Skin epidermis (tissue), 12 donors: ENCODE data around the gene MRPL20.
A peak's percentile ranks its signal among the peaks of the same experiment; 100 is the strongest.
"Not testable (repeated sequence)": the region's sequence is repeated elsewhere in the genome, so short reads cannot be mapped to it uniquely, and the experiment has no call there.

ENCODE experiments used
- H3K27ac ChIP-seq, 21 experiments: fragments of 200-600 bp; sonication (generic) in 11 of 21; one replicate each; pipeline ENCODE4 v1.5.0; 2020; ENCODE audit warnings: mild to moderate bottlenecking in 3 of 21, inconsistent platforms in 2 of 21, moderate library complexity in 2 of 21
- H3K4me3 ChIP-seq, 7 experiments: fragments of 200-600 bp; sonication (generic) in 2 of 7; one replicate each; pipeline ENCODE4 v1.5.0; 2020; ENCODE audit warnings: inconsistent platforms in 2 of 7, mild to moderate bottlenecking in 2 of 7, moderate library complexity in 1 of 7

Gene MRPL20

GRCh38 chr1:1406821-1407635 is at the start of gene MRPL20:
TSS of gene MRPL20 (minus strand) at chr1:1407293. CDS start at chr1:1407217, 76 bp downstream.
- Histone ChIP-seq H3K27ac (peak within 1 kb of the TSS; percentile 84 to 97 (median 90)), H3K4me3 (peak within 1 kb of the TSS; percentile 81 to 100 (median 94))

- not testable (repeated sequence) for H3K27ac ChIP-seq, H3K4me3 ChIP-seq
Measured at GRCh38 chr1:1456683-1457255, 49.7 kb upstream of the MRPL20 start.

GRCh38 chr1:1455934-1456333 is 48.8 kb upstream of the MRPL20 start:
- H3K27ac ChIP-seq, H3K4me3 ChIP-seq: not testable (repeated sequence)

- Histone ChIP-seq H3K4me3 (no peak overlapping the region), H3K27ac (no peak overlapping the region)
Measured at GRCh38 chr1:1455366-1455884, 48.3 kb upstream of the MRPL20 start.

GRCh38 chr1:1454286-1455056 is 47.4 kb upstream of the MRPL20 start:
- H3K4me3 ChIP-seq, H3K27ac ChIP-seq: not testable (repeated sequence)

GRCh38 chr1:1452882-1453281 is 45.8 kb upstream of the MRPL20 start:
- no peak overlapping the region for H3K4me3 ChIP-seq

GRCh38 chr1:1452365-1452739 is 45.3 kb upstream of the MRPL20 start:
- not testable (repeated sequence) for H3K4me3 ChIP-seq, H3K27ac ChIP-seq

More at GRCh38 chr1:1452882-1453281, 45.8 kb upstream of the MRPL20 start:
- H3K27ac ChIP-seq, result no peak overlapping the region

- no peak overlapping the region for H3K27ac ChIP-seq
- H3K4me3 ChIP-seq, result no peak overlapping the region
Measured at GRCh38 chr1:1451696-1452364, 44.7 kb upstream of the MRPL20 start.

- H3K27ac ChIP-seq, H3K4me3 ChIP-seq: not testable (repeated sequence)
Measured at GRCh38 chr1:1450616-1451015, 43.5 kb upstream of the MRPL20 start.

- no peak within 1 kb of the TSS for H3K4me3 ChIP-seq
- no peak within 1 kb of the TSS for H3K27ac ChIP-seq
Measured at GRCh38 chr1:1449099-1449739, 42.1 kb upstream of the MRPL20 start, which contains the start of gene ATAD3C. TSS of gene ATAD3C (plus strand) at chr1:1449689. CDS start at chr1:1450684, 995 bp downstream.

- H3K27ac ChIP-seq, H3K4me3 ChIP-seq: not testable (repeated sequence)
Measured at GRCh38 chr1:1446631-1447030, 39.5 kb upstream of the MRPL20 start.

- Histone ChIP-seq H3K4me3 (no peak overlapping the region), H3K27ac (no peak overlapping the region)
Measured at GRCh38 chr1:1442069-1442770, 35.1 kb upstream of the MRPL20 start.

- H3K27ac ChIP-seq, result no peak overlapping the region
- no peak overlapping the region for H3K4me3 ChIP-seq
Measured at GRCh38 chr1:1441002-1441888, 34.2 kb upstream of the MRPL20 start.

GRCh38 chr1:1440262-1441001 is 33.3 kb upstream of the MRPL20 start:
- Histone ChIP-seq H3K27ac (no peak overlapping the region), H3K4me3 (no peak overlapping the region)

GRCh38 chr1:1439546-1440261 is 32.6 kb upstream of the MRPL20 start:
- Histone ChIP-seq H3K4me3 (no peak overlapping the region), H3K27ac (no peak overlapping the region)
